GM12873 (cell line): ENCODE measurements around the gene SH3TC1.

Experiments
- CTCF ChIP-seq: IDR thresholded peaks from 2 replicates; pipeline ENCODE4 v1.5.1; 2012; ENCODE audit warnings: low read depth, mild to moderate bottlenecking, moderate library complexity, low read length, control low read depth; ENCODE audit not compliant: insufficient read depth; ENCODE audit errors: missing control alignments

The SH3TC1 gene

DNA sequence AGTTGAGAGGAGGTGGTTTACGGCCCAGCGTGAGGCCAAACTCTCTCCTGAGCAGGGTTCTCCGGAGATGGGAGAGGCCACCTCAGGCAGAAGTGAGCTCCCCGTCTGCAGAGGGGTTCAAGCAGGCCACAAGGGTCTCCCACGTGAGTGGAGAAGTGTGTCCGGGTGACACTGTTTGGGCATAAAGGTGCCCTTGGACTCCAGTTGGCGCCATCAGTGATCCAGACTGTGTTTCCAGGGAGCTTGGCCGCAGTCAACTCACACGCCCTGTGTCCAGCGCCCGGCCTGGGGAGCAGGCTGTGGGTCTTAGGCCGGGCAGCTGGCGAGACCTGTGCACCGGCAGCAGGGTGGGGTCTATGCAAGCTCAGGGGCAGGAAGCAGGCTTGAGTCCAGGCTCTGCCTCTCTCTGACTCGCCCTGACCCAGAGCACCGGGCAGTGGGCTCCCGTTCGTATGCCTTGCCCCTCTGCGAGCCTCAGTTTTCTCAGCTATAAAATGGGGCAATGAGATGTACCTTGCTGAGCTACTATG, 45.9 kb downstream of the SH3TC1 start:
- no peak for TF ChIP-seq CTCF

- TF ChIP-seq CTCF, result no peak
Observed at GRCh38 chr4:8245884-8246833, 47.1 kb downstream of the SH3TC1 start.

GRCh38 chr4:8247047-8247930, 48.2 kb downstream of the SH3TC1 start:
- TF ChIP-seq CTCF, result no peak

GRCh38 chr4:8248091-8248490, 49.0 kb downstream of the SH3TC1 start:
- no peak for TF ChIP-seq CTCF

DNA sequence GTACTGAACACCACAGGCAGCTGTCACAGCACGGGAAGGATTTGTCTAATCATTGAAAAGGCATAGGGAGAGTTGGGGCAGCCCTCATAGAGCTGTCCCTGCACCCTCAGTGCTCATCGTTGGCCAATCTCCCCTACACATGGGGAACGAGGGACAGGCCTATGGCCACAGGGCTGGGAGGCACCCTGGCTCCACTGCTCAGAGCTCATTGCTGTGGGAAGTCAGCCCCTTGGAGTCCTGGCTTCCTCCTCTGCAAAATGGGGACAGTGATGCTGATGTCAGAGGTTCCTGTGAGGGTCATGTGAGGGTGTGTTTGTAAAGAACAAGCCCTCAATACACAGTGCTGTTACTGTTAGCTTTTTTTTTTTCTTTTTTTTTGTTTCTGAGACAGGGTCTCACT, 51.1 kb downstream of the SH3TC1 start:
- TF ChIP-seq CTCF, result no peak

GRCh38 chr4:8250637-8251036, 51.5 kb downstream of the SH3TC1 start:
- TF ChIP-seq CTCF, result no peak
